Measurements from ENCODE around the gene DCPS. TPM values are rescaled to one million over a fixed set of nuclear protein-coding genes. Genes with fewer than 3 reads are reported as not detected.

Gene DCPS
- total RNA-seq, 6 experiments from 2014 or later: 19.0 to 26.6 (median 24.3) TPM

- H3K27ac Mint-ChIP-seq: no peak overlapping the region
- H3K4me1 Mint-ChIP-seq (ENCODE audit: low read depth): peaks cover 54% of the 10 kb centered on the region
- H3K4me3 Mint-ChIP-seq: no peak overlapping the region
- H3K9me3 Mint-ChIP-seq: no peaks in the 10 kb centered on the region
- DNase-seq: no peak
- peaks cover 8% of the 10 kb centered on the region for H3K27me3 Mint-ChIP-seq (ENCODE audit: insufficient read depth)
- peaks cover 36% of the 10 kb centered on the region for H3K36me3 Mint-ChIP-seq (ENCODE audit: low read depth)
- TF ChIP-seq, protein P1, sequence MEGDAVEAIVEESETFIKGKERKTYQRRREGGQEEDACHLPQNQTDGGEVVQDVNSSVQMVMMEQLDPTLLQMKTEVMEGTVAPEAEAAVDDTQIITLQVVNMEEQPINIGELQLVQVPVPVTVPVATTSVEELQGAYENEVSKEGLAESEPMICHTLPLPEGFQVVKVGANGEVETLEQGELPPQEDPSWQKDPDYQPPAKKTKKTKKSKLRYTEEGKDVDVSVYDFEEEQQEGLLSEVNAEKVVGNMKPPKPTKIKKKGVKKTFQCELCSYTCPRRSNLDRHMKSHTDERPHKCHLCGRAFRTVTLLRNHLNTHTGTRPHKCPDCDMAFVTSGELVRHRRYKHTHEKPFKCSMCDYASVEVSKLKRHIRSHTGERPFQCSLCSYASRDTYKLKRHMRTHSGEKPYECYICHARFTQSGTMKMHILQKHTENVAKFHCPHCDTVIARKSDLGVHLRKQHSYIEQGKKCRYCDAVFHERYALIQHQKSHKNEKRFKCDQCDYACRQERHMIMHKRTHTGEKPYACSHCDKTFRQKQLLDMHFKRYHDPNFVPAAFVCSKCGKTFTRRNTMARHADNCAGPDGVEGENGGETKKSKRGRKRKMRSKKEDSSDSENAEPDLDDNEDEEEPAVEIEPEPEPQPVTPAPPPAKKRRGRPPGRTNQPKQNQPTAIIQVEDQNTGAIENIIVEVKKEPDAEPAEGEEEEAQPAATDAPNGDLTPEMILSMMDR (IDR thresholded peaks at IDR 0.05): no peak
Measured at GRCh38 chr11:126339863-126340434, 36.1 kb downstream of the DCPS start.

DNA sequence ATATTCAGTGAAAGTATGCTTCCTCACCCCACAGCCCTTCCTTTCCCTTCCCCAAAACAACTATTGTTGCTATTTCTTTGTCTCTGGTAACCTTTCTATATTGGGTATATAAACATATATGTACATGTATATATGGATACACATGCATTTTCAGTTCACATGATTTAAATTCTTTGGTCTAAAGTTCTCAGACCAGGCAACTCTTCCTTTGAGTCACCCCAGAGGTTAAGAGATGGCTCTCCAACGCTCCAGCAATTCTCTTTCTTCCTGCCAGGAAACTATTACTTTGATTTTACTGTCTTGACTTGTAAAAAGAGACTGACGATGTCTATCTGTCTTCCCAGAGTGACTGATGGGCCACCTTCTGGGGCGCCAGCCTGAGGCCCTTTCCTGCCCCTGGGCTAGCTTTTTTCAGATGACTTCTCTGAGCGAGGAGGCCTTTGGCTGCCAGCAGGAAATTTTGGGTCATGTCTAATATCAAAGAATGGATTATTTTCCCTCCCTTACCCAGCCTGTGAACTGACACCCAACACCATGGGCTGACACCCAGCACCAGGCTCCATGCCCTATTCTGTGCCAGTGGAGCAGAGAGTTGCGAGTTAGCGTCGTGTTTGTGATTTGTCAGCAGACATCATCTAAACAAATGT lies 37.2 kb downstream of the DCPS start:
- Mint-ChIP-seq H3K27me3 (ENCODE audit: insufficient read depth) (peaks cover 8% of the 10 kb centered on the region), H3K4me1 (ENCODE audit: low read depth) (peaks cover 53% of the 10 kb centered on the region), H3K4me3 (peak overlapping the region; percentile 39; the same call in 1 of the 2 replicates), H3K27ac (peak overlapping the region; percentile 76), H3K36me3 (ENCODE audit: low read depth) (peaks cover 34% of the 10 kb centered on the region), H3K9me3 (no peaks in the 10 kb centered on the region)
- TF ChIP-seq, protein P1 (IDR thresholded peaks at IDR 0.05): no peak
- no peak for DNase-seq

DNA sequence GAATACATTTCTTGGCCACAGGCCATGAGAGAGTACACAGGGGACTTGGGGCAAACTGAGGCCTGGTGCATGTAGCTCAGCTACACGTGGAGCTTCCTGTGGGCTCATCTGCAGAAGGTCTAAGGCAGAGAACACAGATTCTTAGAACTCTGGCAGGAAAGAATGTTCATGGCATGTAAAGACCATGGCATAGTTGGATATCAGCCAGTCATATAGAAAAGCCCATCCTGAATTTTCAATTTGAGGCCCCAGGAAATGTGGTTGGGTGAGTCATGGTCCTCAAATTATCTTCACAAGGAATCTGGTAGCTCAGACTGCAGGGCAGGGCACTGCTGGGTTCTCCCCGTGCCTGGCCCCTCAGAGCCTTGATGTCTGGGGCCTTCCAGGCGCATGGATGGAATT lies 37.9 kb downstream of the DCPS start:
- peaks cover 54% of the 10 kb centered on the region for H3K4me1 Mint-ChIP-seq (ENCODE audit: low read depth)
- no peaks in the 10 kb centered on the region for H3K9me3 Mint-ChIP-seq
- TF ChIP-seq, protein P1 (IDR thresholded peaks at IDR 0.05): no peak
- H3K4me3 Mint-ChIP-seq: peak overlapping the region; percentile 39
- peak; percentile 82 for DNase-seq
- peaks cover 32% of the 10 kb centered on the region for H3K36me3 Mint-ChIP-seq (ENCODE audit: low read depth)
- peak overlapping the region; percentile 76 for H3K27ac Mint-ChIP-seq
- H3K27me3 Mint-ChIP-seq (ENCODE audit: insufficient read depth): peaks cover 8% of the 10 kb centered on the region

- Mint-ChIP-seq H3K27ac (no peak overlapping the region), H3K27me3 (ENCODE audit: insufficient read depth) (peaks cover 2% of the 10 kb centered on the region), H3K36me3 (ENCODE audit: low read depth) (peaks cover 32% of the 10 kb centered on the region), H3K9me3 (no peaks in the 10 kb centered on the region), H3K4me1 (ENCODE audit: low read depth) (peaks cover 55% of the 10 kb centered on the region), H3K4me3 (no peak overlapping the region)
- TF ChIP-seq, protein P1 (IDR thresholded peaks at IDR 0.05): no peak
- DNase-seq: no peak
Measured at GRCh38 chr11:126343051-126343450, 39.2 kb downstream of the DCPS start.

DNA sequence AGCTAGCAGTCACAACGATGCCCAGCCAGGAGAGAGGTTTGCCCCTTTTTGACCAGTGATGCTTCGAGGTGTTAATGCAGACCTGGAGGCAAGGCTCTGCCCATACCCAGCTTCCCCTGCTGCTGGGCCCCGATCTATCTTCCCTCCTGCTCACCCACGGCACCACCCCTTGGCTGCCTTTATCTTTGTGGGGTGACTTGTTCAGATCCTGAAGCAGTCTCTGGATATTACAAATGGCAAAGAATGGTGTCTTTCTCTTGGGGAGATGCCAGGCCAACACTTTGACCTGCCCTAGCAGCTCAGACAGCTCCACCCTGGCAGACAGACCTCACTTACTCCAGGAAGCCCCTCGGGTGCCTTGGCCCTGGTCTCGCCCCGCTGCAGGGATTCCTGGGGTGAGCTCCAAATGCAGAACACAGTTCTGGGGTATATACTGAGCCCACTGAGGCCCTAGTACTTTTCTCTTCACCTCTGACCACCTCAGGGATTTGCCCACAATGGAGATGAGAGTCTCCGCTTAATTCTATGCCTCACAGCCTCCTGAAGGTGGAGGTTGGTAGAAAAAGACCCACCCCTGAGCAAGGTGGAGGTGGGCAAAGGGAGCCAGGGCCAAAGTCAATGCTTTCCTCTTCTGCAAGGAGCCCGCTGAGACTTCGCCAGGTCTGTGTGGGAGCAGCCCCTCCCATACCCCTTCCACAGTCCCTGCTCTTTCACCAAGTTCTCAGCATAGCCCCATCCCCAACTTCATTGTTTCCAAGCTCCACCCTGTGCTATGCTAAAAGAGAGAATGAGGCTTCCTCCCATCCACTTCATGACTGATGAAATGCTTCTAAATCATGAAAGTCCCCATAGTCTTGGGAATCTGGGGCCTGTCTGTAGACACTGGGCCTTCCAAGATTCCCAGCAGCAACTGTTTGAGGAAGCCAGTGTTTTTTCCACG lies 40.6 kb downstream of the DCPS start:
- Mint-ChIP-seq H3K4me1 (ENCODE audit: low read depth) (peaks cover 64% of the 10 kb centered on the region), H3K27ac (0 out of 2 replicates have a peak overlapping the region, but pooled peaks have one; percentile 38), H3K36me3 (ENCODE audit: low read depth) (peaks cover 24% of the 10 kb centered on the region), H3K4me3 (no peak overlapping the region), H3K9me3 (no peaks in the 10 kb centered on the region), H3K27me3 (ENCODE audit: insufficient read depth) (no peaks in the 10 kb centered on the region; the same call in none of the 2 replicates)
- no peak for DNase-seq
- TF ChIP-seq, protein P1 (IDR thresholded peaks at IDR 0.05): no peak
